H9 (cell line): ENCODE results near the gene TRMU. TPM values are rescaled to one million over a fixed set of nuclear protein-coding genes. Genes with fewer than 3 reads are reported as not detected.

Experiments used
- DNase-seq: peaks from one replicate; pipeline ENCODE4 v3.0.0-alpha.2; 2017
- H2AFZ ChIP-seq: one replicate; pipeline ENCODE4 v1.6.1; 2013; ENCODE audit warnings: mild to moderate bottlenecking, low read length, control low read depth, moderate library complexity
- H2AK5ac ChIP-seq: 2 replicates; pipeline ENCODE4 v1.6.1; 2013; ENCODE audit warnings: low read length, control low read depth, mixed read lengths; ENCODE audit not compliant: insufficient read length
- H2BK120ac ChIP-seq: one replicate; pipeline ENCODE4 v1.6.1; 2013; ENCODE audit warnings: low read depth, mild to moderate bottlenecking, low read length, control low read depth, inconsistent platforms; ENCODE audit not compliant: poor library complexity, severe bottlenecking
- H2BK12ac ChIP-seq: 2 replicates; pipeline ENCODE4 v1.6.1; 2013; ENCODE audit warnings: low read length, control low read depth, mixed read lengths, low read depth; ENCODE audit not compliant: insufficient read length
- H2BK15ac ChIP-seq: 2 replicates; pipeline ENCODE4 v1.6.1; 2013; ENCODE audit warnings: low read depth, low read length, control low read depth
- H2BK20ac ChIP-seq: one replicate; pipeline ENCODE4 v1.6.1; 2013; ENCODE audit warnings: low read depth, mild to moderate bottlenecking, low read length, control low read depth, inconsistent platforms; ENCODE audit not compliant: poor library complexity, severe bottlenecking
- H2BK5ac ChIP-seq: 2 replicates; pipeline ENCODE4 v1.6.1; 2013; ENCODE audit warnings: low read length, control low read depth, mixed read lengths; ENCODE audit not compliant: insufficient read length
- H3K14ac ChIP-seq: 2 replicates; pipeline ENCODE4 v1.6.1; 2013; ENCODE audit warnings: low read length, control low read depth; ENCODE audit not compliant: insufficient read depth
- H3K18ac ChIP-seq: 2 replicates; pipeline ENCODE4 v1.6.1; 2013; ENCODE audit warnings: low read depth, mild to moderate bottlenecking, mixed read lengths, low read length, control low read depth; ENCODE audit not compliant: insufficient read length
- H3K23ac ChIP-seq: 2 replicates; pipeline ENCODE4 v1.6.1; 2013; ENCODE audit warnings: low read length, control low read depth, mixed read lengths, low read depth; ENCODE audit not compliant: insufficient read length
- H3K23me2 ChIP-seq: 2 replicates; pipeline ENCODE4 v1.6.1; 2013; ENCODE audit warnings: low read depth, mild to moderate bottlenecking, mixed read lengths, low read length, control low read depth; ENCODE audit not compliant: insufficient read length, poor library complexity, severe bottlenecking
- H3K27ac ChIP-seq: 2 replicates; pipeline ENCODE4 v1.5.1; 2013; ENCODE audit warnings: low read length, control low read depth, mixed read lengths, low read depth; ENCODE audit not compliant: insufficient read length
- H3K27me3 ChIP-seq: 2 replicates; pipeline ENCODE4 v1.6.1; 2013; ENCODE audit warnings: low read length, control low read depth, inconsistent platforms; ENCODE audit not compliant: insufficient read depth
- H3K4ac ChIP-seq: 2 replicates; pipeline ENCODE4 v1.6.1; 2013; ENCODE audit warnings: low read depth, mild to moderate bottlenecking, control low read depth, inconsistent platforms, low read length, moderate library complexity
- H3K4me1 ChIP-seq: 2 replicates; pipeline ENCODE4 v1.6.1; 2013; ENCODE audit warnings: low read length, control low read depth, inconsistent platforms; ENCODE audit not compliant: insufficient read depth
- H3K4me2 ChIP-seq: 2 replicates; pipeline ENCODE4 v1.6.1; 2013; ENCODE audit warnings: low read length, control low read depth, mixed read lengths; ENCODE audit not compliant: insufficient read length, insufficient read depth
- H3K56ac ChIP-seq: 2 replicates; pipeline ENCODE4 v1.6.1; 2013; ENCODE audit warnings: low read depth, mild to moderate bottlenecking, mixed read lengths, low read length, control low read depth; ENCODE audit not compliant: insufficient read length
- H3K79me1 ChIP-seq: 2 replicates; pipeline ENCODE4 v1.6.1; 2013; ENCODE audit warnings: low read depth, mild to moderate bottlenecking, moderate library complexity, low read length, control low read depth, inconsistent platforms; ENCODE audit not compliant: insufficient read depth, poor library complexity, severe bottlenecking
- H3K79me2 ChIP-seq: 2 replicates; pipeline ENCODE4 v1.6.1; 2013; ENCODE audit warnings: low read length, control low read depth, inconsistent platforms; ENCODE audit not compliant: insufficient read depth
- H3K9ac ChIP-seq: 2 replicates; pipeline ENCODE4 v1.6.1; 2013; ENCODE audit warnings: low read length, control low read depth, mixed read lengths; ENCODE audit not compliant: insufficient read length; ENCODE audit errors: extremely low read depth
- H3K9me3 ChIP-seq: one replicate; pipeline ENCODE4 v1.6.1; 2013; ENCODE audit warnings: low read depth, low read length, inconsistent platforms; ENCODE audit not compliant: control insufficient read depth
- H3T11ph ChIP-seq: one replicate; pipeline ENCODE4 v1.6.1; 2013; ENCODE audit warnings: mild to moderate bottlenecking, low read length, control low read depth, inconsistent platforms
- H4K20me1 ChIP-seq: one replicate; pipeline ENCODE4 v1.6.1; 2013; ENCODE audit not compliant: control insufficient read depth, insufficient read length, insufficient read depth
- H4K5ac ChIP-seq: 2 replicates; pipeline ENCODE4 v1.6.1; 2013; ENCODE audit warnings: low read depth, mild to moderate bottlenecking, mixed read lengths, low read length, control low read depth; ENCODE audit not compliant: insufficient read length
- H4K8ac ChIP-seq: replicated peaks from 2 replicates; pipeline ENCODE4 v1.6.1; 2013; ENCODE audit warnings: low read length, control low read depth, mixed read lengths, low read depth; ENCODE audit not compliant: insufficient read length
- H4K91ac ChIP-seq: 2 replicates; pipeline ENCODE4 v1.6.1; 2013; ENCODE audit warnings: low read depth, mild to moderate bottlenecking, moderate library complexity, mixed read lengths, low read length, control low read depth; ENCODE audit not compliant: insufficient read length
- H3K27ac Mint-ChIP-seq, 3 experiments: 2 replicates in 2 of 3; 3 replicates in 1 of 3; pipeline ENCODE4 v1.8.0; 2020 to 2021; ENCODE audit warnings: mixed read lengths in 3 of 3, mild to moderate bottlenecking in 1 of 3, moderate library complexity in 1 of 3
- H3K27me3 Mint-ChIP-seq: 2 replicates; pipeline ENCODE4 v1.8.0; 2021; ENCODE audit warnings: low read depth, mild to moderate bottlenecking, moderate library complexity, mixed read lengths
- H3K36me3 Mint-ChIP-seq, 3 experiments: 2 replicates in 2 of 3; 3 replicates in 1 of 3; pipeline ENCODE4 v1.8.0; 2020 to 2021; ENCODE audit warnings: low read depth in 3 of 3, mixed read lengths in 3 of 3; ENCODE audit not compliant: insufficient read depth in 1 of 3
- H3K4me1 Mint-ChIP-seq, 2 experiments: 2 replicates each; pipeline ENCODE4 v1.8.0; 2020; ENCODE audit warnings: mixed read lengths in 2 of 2
- H3K4me3 Mint-ChIP-seq, 2 experiments: 2 replicates in 1 of 2; 3 replicates in 1 of 2; pipeline ENCODE4 v1.8.0; 2020 to 2021; ENCODE audit warnings: mild to moderate bottlenecking in 2 of 2, mixed read lengths in 2 of 2, moderate library complexity in 1 of 2
- H3K9me3 Mint-ChIP-seq, 2 experiments: 2 replicates in 1 of 2; 3 replicates in 1 of 2; pipeline ENCODE4 v1.8.0; 2020; ENCODE audit warnings: mild to moderate bottlenecking in 2 of 2, mixed read lengths in 2 of 2, moderate library complexity in 1 of 2
- CTCF ChIP-seq: fragments of 200-600 bp; sonication (generic); conservative IDR thresholded peaks from 3 replicates; pipeline ENCODE4 v1.8.0; 2021; ENCODE audit warnings: antibody characterized with exemption, mild to moderate bottlenecking
- WGBS: extraction: QIAGEN DNeasy Blood & Tissue Kit; methylation state at CpG from one replicate; pipeline ENCODE4 v1.1.7; 2013; ENCODE audit warnings: missing lambda C conversion rate, low lambda C conversion rate, mixed read lengths; ENCODE audit not compliant: insufficient read length; ENCODE audit errors: extremely low coverage; 5-methylcytosine and 5-hydroxymethylcytosine counted together
- total RNA-seq: library from RNA; stranded (reverse); gene quantifications from 2 replicates; pipeline ENCODE4 v1.2.1, GENCODE V29; 2021

The TRMU gene
- total RNA-seq, 1 experiment from 2014 or later = 86.3 TPM

GRCh38 chr22:46368422-46368821 lies 32.9 kb downstream of the TRMU start:
- H2AFZ ChIP-seq = no peak overlapping the region
- H4K20me1 ChIP-seq = no peaks in the 10 kb centered on the region
- no peak for TF ChIP-seq CTCF
- DNase-seq = no peak
- H3K18ac ChIP-seq = no peak overlapping the region
- H2BK12ac ChIP-seq = no peak overlapping the region
- no peak overlapping the region for H3T11ph ChIP-seq
- H3K9me3 ChIP-seq = no peaks in the 10 kb centered on the region
- H2BK5ac ChIP-seq = no peak overlapping the region
- H3K9ac ChIP-seq = no peak overlapping the region
- H3K9me3 Mint-ChIP-seq = no peaks in the 10 kb centered on the region
- H3K27ac ChIP-seq = no peak overlapping the region
- no peak overlapping the region; a peak in 2 of 7 replicates for H3K27ac Mint-ChIP-seq
- no peak overlapping the region for H3K23ac ChIP-seq
- H3K4me1 Mint-ChIP-seq = peaks cover 12% of the 10 kb centered on the region in 2 experiments
- H3K14ac ChIP-seq = no peak overlapping the region
- no peaks in the 10 kb centered on the region for H3K27me3 Mint-ChIP-seq
- no peaks in the 10 kb centered on the region for H3K27me3 ChIP-seq
- H3K79me1 ChIP-seq = no peaks in the 10 kb centered on the region
- no peak overlapping the region for H4K91ac ChIP-seq
- H2AK5ac ChIP-seq = no peak overlapping the region
- H3K4me2 ChIP-seq = no peak overlapping the region
- H3K56ac ChIP-seq = no peak overlapping the region
- no peak overlapping the region for H2BK20ac ChIP-seq
- no peaks in the 10 kb centered on the region for H3K79me2 ChIP-seq
- WGBS = no CpG with 5 or more reads among the region's 12 CpGs
- H3K36me3 Mint-ChIP-seq = peaks cover 0 to 8% (median 3%) of the 10 kb centered on the region in 3 experiments; a peak in 2 of 7 replicates
- no peaks in the 10 kb centered on the region for H3K23me2 ChIP-seq
- H3K4me3 Mint-ChIP-seq = no peak overlapping the region; a peak in 1 of 5 replicates
- H4K8ac ChIP-seq = no peak overlapping the region
- H4K5ac ChIP-seq = no peak overlapping the region
- no peak overlapping the region for H2BK15ac ChIP-seq
- H3K4me1 ChIP-seq = no peaks in the 10 kb centered on the region
- H3K4ac ChIP-seq = no peak overlapping the region
- H2BK120ac ChIP-seq = no peak overlapping the region
